Motor neuron (in vitro differentiated cells): Measurements from ENCODE around the gene FGD2. TPM values are rescaled to one million over a fixed set of nuclear protein-coding genes. Genes with fewer than 3 reads are reported as not detected.
"Not testable (repeated sequence)": the region's sequence is repeated elsewhere in the genome, so short reads cannot be mapped to it uniquely, and the experiment has no call there.

Experiments used
- ATAC-seq, 8 experiments: fragments of 200-7000 bp; cut with Tn5 transposase; replicated peaks in 6 of 8; 2 replicates each; pipeline ENCODE4 v1.8.0; 2021; ENCODE audit warnings: mild to moderate bottlenecking in 8 of 8, moderate library complexity in 8 of 8
- H3K27ac ChIP-seq, 2 donors: fragments of 250-450 bp; sonication (Bioruptor Pico); 2 replicates each; pipeline ENCODE4 v1.9.0; 2021; ENCODE audit warnings: antibody characterized with exemption in 2 of 2, mild to moderate bottlenecking in 2 of 2, moderate library complexity in 1 of 2
- H3K4me1 ChIP-seq, 2 donors: fragments of 250-450 bp; sonication (Bioruptor Pico); replicated peaks in 1 of 2; 2 replicates each; pipeline ENCODE4 v1.6.1; 2021; ENCODE audit warnings: antibody characterized with exemption in 2 of 2, mild to moderate bottlenecking in 2 of 2, moderate library complexity in 1 of 2
- H3K4me3 ChIP-seq, 5 donors: fragments of 250-450 bp; sonication (Bioruptor Pico); 2 replicates each; pipeline ENCODE4 v1.9.0; 2021; ENCODE audit warnings: antibody characterized with exemption in 5 of 5, mild to moderate bottlenecking in 5 of 5, moderate library complexity in 4 of 5
- WGBS, 10 experiments: fragments of 450-650 bp; shearing (Covaris generic); methylation state at CpG; one replicate each; pipeline ENCODE4 v1.0.0; 2022; 5-methylcytosine and 5-hydroxymethylcytosine counted together
- in situ Hi-C, 9 experiments: fragments of 400-800 bp; cut with MboI; loops; one replicate each; pipeline ENCODE4 v1.15.0; 2021; ENCODE audit warnings: low sequenced_read_pairs in 9 of 9, low pct_unique_long_range_greater_than_20kb in 2 of 9; ENCODE audit not compliant: unreplicated experiment in 9 of 9
- total RNA-seq, 8 experiments: library from RNA; unstranded; fragments of 300-600 nt; gene quantifications; 2 replicates each; pipeline versions ENCODE4 v1.2.3 to v1.2.4, GENCODE V29; 2022

Gene FGD2
- total RNA-seq, 8 experiments from 2014 or later = 0.14 to 1.8 (median 0.53) TPM; not detected in 2

GRCh38 chr6:37029249-37029971 is 24.0 kb downstream of the FGD2 start:
- 0 to 90% (median 45%) methylated on average over 1 to 4 of the region's 4 CpGs; no CpG with 5 or more reads in 2 of the 10 experiments for WGBS, 10 experiments
- in situ Hi-C loops = loop anchor here in 3 of 9 experiments (10.0 to 25.0 kb wide), 3 partner anchors 145 to 183 kb away; partner anchors contain the start of gene PIM1 (in 1 of the 3)

GRCh38 chr6:37030599-37030998 is 25.1 kb downstream of the FGD2 start:
- Histone ChIP-seq H3K4me1 (no peaks in the 10 kb centered on the region), H3K27ac (no peak overlapping the region), H3K4me3 (no peak overlapping the region)
- in situ Hi-C loops = loop anchor here in 1 of 9 experiments (25.0 kb wide), 1 partner anchor 182 kb away; no protein-coding TSS in a partner anchor
- 54 to 100% (median 94%) methylated on average over 1 to 2 of the region's 2 CpGs; no CpG with 5 or more reads in 2 of the 10 experiments for WGBS, 10 experiments
- no peak for ATAC-seq

More at GRCh38 chr6:37029249-37029971, 24.0 kb downstream of the FGD2 start:
- ATAC-seq = peak; percentile 90 to 100 (median 96)
- H3K27ac ChIP-seq = no peak overlapping the region
- no peaks in the 10 kb centered on the region for H3K4me1 ChIP-seq
- no peak overlapping the region for H3K4me3 ChIP-seq

GRCh38 chr6:37032239-37032638 is 26.8 kb downstream of the FGD2 start:
- WGBS, 10 experiments = 0 to 100% (median 67%) methylated on average over 1 to 5 of the region's 7 CpGs
- no peak overlapping the region for H3K4me3 ChIP-seq

GRCh38 chr6:37033255-37033654 is 27.8 kb downstream of the FGD2 start:
- Histone ChIP-seq H3K4me3 (no peak overlapping the region), H3K4me1 (peaks cover 0 to 5% of the 10 kb centered on the region in 2 donors), H3K27ac (no peak overlapping the region)
- 49 to 83% (median 70%) methylated on average over 1 to 7 of the region's 7 CpGs; no CpG with 5 or more reads in 2 of the 10 experiments for WGBS, 10 experiments
- ATAC-seq = peak in 3 of 8 experiments; percentile 17 to 59 (median 31)
- in situ Hi-C loops = loop anchor here in 1 of 9 experiments (25.0 kb wide), 1 partner anchor 179 kb away; no protein-coding TSS in a partner anchor

More at GRCh38 chr6:37032239-37032638, 26.8 kb downstream of the FGD2 start:
- ATAC-seq = no peak
- Histone ChIP-seq H3K27ac (no peak overlapping the region), H3K4me1 (no peaks in the 10 kb centered on the region)
- in situ Hi-C loops = loop anchor here in 1 of 9 experiments (25.0 kb wide), 1 partner anchor 180 kb away; no protein-coding TSS in a partner anchor

GRCh38 chr6:37033819-37034795 is 28.7 kb downstream of the FGD2 start:
- Histone ChIP-seq H3K4me3 (no peak overlapping the region), H3K27ac (no peak overlapping the region), H3K4me1 (peaks cover 0 to 8% of the 10 kb centered on the region in 2 donors)
- no peak for ATAC-seq
- in situ Hi-C loops = loop anchor here in 1 of 9 experiments (25.0 kb wide), 1 partner anchor 178 kb away; no protein-coding TSS in a partner anchor
- 41 to 100% (median 80%) methylated on average over 1 to 6 of the region's 8 CpGs; no CpG with 5 or more reads in 1 of the 10 experiments for WGBS, 10 experiments

GRCh38 chr6:37036146-37036545 is 30.7 kb downstream of the FGD2 start:
- H3K27ac ChIP-seq = no peak overlapping the region
- peaks cover 0 to 8% of the 10 kb centered on the region in 2 donors for H3K4me1 ChIP-seq
- 7 to 90% (median 80%) methylated on average over 3 to 10 of the region's 12 CpGs; no CpG with 5 or more reads in 3 of the 10 experiments for WGBS, 10 experiments
- H3K4me3 ChIP-seq = no peak overlapping the region
- in situ Hi-C loops = loop anchor here in 1 of 9 experiments (25.0 kb wide), 1 partner anchor 176 kb away; no protein-coding TSS in a partner anchor
- no peak for ATAC-seq

- Histone ChIP-seq H3K4me3 (no peak overlapping the region), H3K27ac (no peak overlapping the region), H3K4me1 (peaks cover 0 to 8% of the 10 kb centered on the region in 2 donors)
- 6 to 72% (median 39%) methylated on average over 3 to 10 of the region's 13 CpGs; no CpG with 5 or more reads in 2 of the 10 experiments for WGBS, 10 experiments
- ATAC-seq = peak; percentile 31 to 91 (median 82)
- in situ Hi-C loops = loop anchor here in 1 of 9 experiments (25.0 kb wide), 1 partner anchor 174 kb away; no protein-coding TSS in a partner anchor
Measured at GRCh38 chr6:37038292-37039198, 33.1 kb downstream of the FGD2 start.

GRCh38 chr6:37039958-37040357 is 34.5 kb downstream of the FGD2 start:
- H3K4me1 ChIP-seq = peaks cover 0 to 8% of the 10 kb centered on the region in 2 donors
- 0 to 100% (median 97%) methylated on average over 1 to 4 of the region's 4 CpGs; no CpG with 5 or more reads in 3 of the 10 experiments for WGBS, 10 experiments
- in situ Hi-C loops = loop anchor here in 1 of 9 experiments (25.0 kb wide), 1 partner anchor 172 kb away; no protein-coding TSS in a partner anchor
- no peak overlapping the region for H3K27ac ChIP-seq
- no peak overlapping the region for H3K4me3 ChIP-seq
- no peak for ATAC-seq

- H3K27ac ChIP-seq = no peak overlapping the region
- WGBS, 10 experiments = 71 to 100% (median 91%) methylated on average over 1 to 6 of the region's 6 CpGs
- H3K4me3 ChIP-seq = no peak overlapping the region
- in situ Hi-C loops = loop anchor here in 1 of 9 experiments (25.0 kb wide), 1 partner anchor 171 kb away; no protein-coding TSS in a partner anchor
- H3K4me1 ChIP-seq = peaks cover 0 to 8% of the 10 kb centered on the region in 2 donors
- no peak for ATAC-seq
Measured at GRCh38 chr6:37041521-37041920, 36.1 kb downstream of the FGD2 start.

GRCh38 chr6:37042150-37042549 is 36.7 kb downstream of the FGD2 start:
- no peak overlapping the region for H3K27ac ChIP-seq
- in situ Hi-C loops = loop anchor here in 1 of 9 experiments (25.0 kb wide), 1 partner anchor 170 kb away; no protein-coding TSS in a partner anchor
- WGBS, 10 experiments = 48 to 100% (median 68%) methylated on average over 1 to 3 of the region's 3 CpGs; no CpG with 5 or more reads in 2 of the 10 experiments
- H3K4me1 ChIP-seq = peaks cover 0 to 8% of the 10 kb centered on the region in 2 donors
- H3K4me3 ChIP-seq = no peak overlapping the region
- ATAC-seq = no peak

- WGBS, 10 experiments = 78 to 80% methylated on average over 2 to 3 of the region's 3 CpGs; no CpG with 5 or more reads in 8 of the 10 experiments
- in situ Hi-C loops = loop anchor here in 1 of 9 experiments (25.0 kb wide), 1 partner anchor 169 kb away; no protein-coding TSS in a partner anchor
- ATAC-seq, H3K4me3 ChIP-seq, H3K4me1 ChIP-seq, H3K27ac ChIP-seq: not testable (repeated sequence)
Measured at GRCh38 chr6:37043091-37043490, 37.6 kb downstream of the FGD2 start.
